Tibial nerve (tissue), 4 donors: ENCODE data around the gene IL34. TPM values are rescaled to one million over a fixed set of nuclear protein-coding genes. Genes with fewer than 3 reads are reported as not detected.

Source experiments
- DNase-seq, 2 donors: peaks; one replicate each; pipeline ENCODE4 v3.0.0-alpha.2; 2019; ENCODE audit warnings: low spot score in 2 of 2
- H3K27ac ChIP-seq, 4 donors: fragments of 200-600 bp; sonication (generic) in 3 of 4; one replicate each; pipeline ENCODE4 v1.5.1; 2017 to 2019; ENCODE audit warnings: mild to moderate bottlenecking in 1 of 4
- H3K27me3 ChIP-seq, 2 donors: fragments of 200-600 bp; sonication (generic) in 1 of 2; one replicate each; pipeline versions ENCODE4 v1.5.1 to v1.6.0; 2017 to 2019
- H3K36me3 ChIP-seq, 3 donors: fragments of 200-600 bp; sonication (generic); one replicate each; pipeline ENCODE4 v1.5.1; 2018 to 2019
- H3K4me1 ChIP-seq, 4 donors: fragments of 200-600 bp; sonication (generic) in 3 of 4; one replicate each; pipeline ENCODE4 v1.5.1; 2017 to 2019
- H3K4me3 ChIP-seq, 4 donors: fragments of 200-600 bp; sonication (generic) in 3 of 4; one replicate each; pipeline ENCODE4 v1.5.1; 2017 to 2019; ENCODE audit warnings: mild to moderate bottlenecking in 1 of 4, moderate library complexity in 1 of 4
- H3K9me3 ChIP-seq, 4 donors: fragments of 200-600 bp; sonication (generic) in 3 of 4; one replicate each; pipeline ENCODE4 v1.5.1; 2017 to 2019
- CTCF ChIP-seq, 5 experiments: fragments of 200-600 bp in 3 of 5; fragments of 450-650 bp in 2 of 5; sonication (generic) in 3 of 5; IDR thresholded peaks; one replicate each; pipeline ENCODE4 v1.5.1; 2016 to 2019; ENCODE audit warnings: antibody characterized with exemption in 5 of 5, mild to moderate bottlenecking in 3 of 5, moderate library complexity in 2 of 5
- EP300 ChIP-seq, 2 donors: sonication (generic); formaldehyde crosslinking; IDR thresholded peaks; one replicate each; pipeline ENCODE4 v1.6.1; 2017; ENCODE audit warnings: antibody characterized with exemption in 2 of 2, mild to moderate bottlenecking in 1 of 2
- POLR2A ChIP-seq, 2 donors: fragments of 450-650 bp; IDR thresholded peaks; one replicate each; pipeline ENCODE4 v1.6.1; 2017; ENCODE audit warnings: antibody characterized with exemption in 2 of 2, mild to moderate bottlenecking in 2 of 2, moderate library complexity in 2 of 2
- WGBS, 2 donors: methylation state at CpG; one replicate each; pipeline ENCODE4 v1.1.5; 2018; 5-methylcytosine and 5-hydroxymethylcytosine counted together
- total RNA-seq, 4 donors: library from RNA; depleted of rRNA; stranded (reverse); fragments of >200 nt; gene quantifications; one replicate each; pipeline ENCODE4 v1.1.0, GENCODE V29; 2016

Gene IL34
- total RNA-seq, 4 donors from 2014 or later, result 49.6 to 89.4 (median 60.9) TPM

GRCh38 chr16:70601576-70602575, 44.5 kb upstream of the IL34 start:
- no peak for DNase-seq
- WGBS, 2 donors, result 65 to 70% methylated on average over 7 to 8 of the region's 8 CpGs
- H3K4me3 ChIP-seq, result no peak overlapping the region
- peak overlapping the region in 3 of 4 donors; percentile 37 to 79 (median 74) for H3K27ac ChIP-seq
- TF ChIP-seq EP300 (IDR thresholded peaks at IDR 0.05) (no peak), CTCF (IDR thresholded peaks at IDR 0.05) (no peak), POLR2A (IDR thresholded peaks at IDR 0.05) (no peak)
- no peaks in the 10 kb centered on the region for H3K27me3 ChIP-seq
- no peaks in the 10 kb centered on the region for H3K9me3 ChIP-seq
- peaks cover 0 to 82% (median 23%) of the 10 kb centered on the region in 4 donors for H3K4me1 ChIP-seq
- peaks cover 0 to 5% (median 0%) of the 10 kb centered on the region in 3 donors for H3K36me3 ChIP-seq

GRCh38 chr16:70602831-70603230, 43.5 kb upstream of the IL34 start:
- no peak overlapping the region for H3K4me3 ChIP-seq
- peak overlapping the region in 2 of 4 donors; percentile 74 to 79 for H3K27ac ChIP-seq
- no peak for TF ChIP-seq EP300 (IDR thresholded peaks at IDR 0.05)
- peak in 1 of 5 experiments; percentile 10 for TF ChIP-seq CTCF (IDR thresholded peaks at IDR 0.05)
- WGBS, 2 donors, result 73 to 74% methylated on average over 8 of the region's 8 CpGs
- peaks cover 0 to 5% (median 0%) of the 10 kb centered on the region in 3 donors for H3K36me3 ChIP-seq
- DNase-seq, result no peak
- H3K4me1 ChIP-seq, result peaks cover 0 to 82% (median 25%) of the 10 kb centered on the region in 4 donors
- H3K27me3 ChIP-seq, result no peaks in the 10 kb centered on the region
- no peaks in the 10 kb centered on the region for H3K9me3 ChIP-seq

GRCh38 chr16:70604407-70605282, 41.7 kb upstream of the IL34 start:
- TF ChIP-seq CTCF (IDR thresholded peaks at IDR 0.05), result peak in 2 of 5 experiments; percentile 29 to 32
- TF ChIP-seq EP300 (IDR thresholded peaks at IDR 0.05), result peak in 1 of 2 donors; percentile 29
- TF ChIP-seq POLR2A (IDR thresholded peaks at IDR 0.05), result no peak
- Histone ChIP-seq H3K27me3 (no peaks in the 10 kb centered on the region), H3K27ac (peak overlapping the region; percentile 47 to 79 (median 72)), H3K36me3 (peaks cover 0 to 5% (median 0%) of the 10 kb centered on the region in 3 donors), H3K4me3 (no peak overlapping the region), H3K9me3 (no peaks in the 10 kb centered on the region), H3K4me1 (peaks cover 0 to 80% (median 35%) of the 10 kb centered on the region in 4 donors)
- no peak for DNase-seq
- WGBS, 2 donors, result 58 to 59% methylated on average over 8 of the region's 8 CpGs

- Histone ChIP-seq H3K27me3 (no peaks in the 10 kb centered on the region), H3K4me1 (peaks cover 0 to 86% (median 36%) of the 10 kb centered on the region in 4 donors), H3K27ac (peak overlapping the region; percentile 47 to 79 (median 72))
Measured at GRCh38 chr16:70605283-70605657, 41.1 kb upstream of the IL34 start.

More at GRCh38 chr16:70605283-70605657, 41.1 kb upstream of the IL34 start:
- TF ChIP-seq EP300 (IDR thresholded peaks at IDR 0.05) (no peak), POLR2A (IDR thresholded peaks at IDR 0.05) (no peak), CTCF (IDR thresholded peaks at IDR 0.05) (no peak)
- no peak overlapping the region for H3K4me3 ChIP-seq
- H3K9me3 ChIP-seq, result no peaks in the 10 kb centered on the region
- 28 to 44% methylated on average over 1 of the region's 1 CpG for WGBS, 2 donors
- DNase-seq, result no peak
- H3K36me3 ChIP-seq, result no peaks in the 10 kb centered on the region
